T-helper 2 cell treated with Interferon-gamma antibody and Interleukin-4, amounts not matched to agents 5 μg/mL and 100 μg/mL, for 36 hours (primary cell): ENCODE measurements around the gene LDB3.

Experiments
- DNase-seq: peaks from one replicate; pipeline ENCODE4 v3.0.0; 2021; ENCODE audit warnings: low spot score
- H3K27ac Mint-ChIP-seq: one replicate; pipeline ENCODE4 v1.8.0; 2021; ENCODE audit warnings: mild to moderate bottlenecking, mixed read lengths
- H3K27me3 Mint-ChIP-seq: one replicate; pipeline ENCODE4 v1.8.0; 2021; ENCODE audit warnings: low read depth, mixed read lengths
- H3K36me3 Mint-ChIP-seq: one replicate; pipeline ENCODE4 v1.8.0; 2021; ENCODE audit warnings: low read depth, mixed read lengths
- H3K4me1 Mint-ChIP-seq: one replicate; pipeline ENCODE4 v1.8.0; 2021; ENCODE audit warnings: low read depth, mixed read lengths
- H3K4me3 Mint-ChIP-seq: one replicate; pipeline ENCODE4 v1.8.0; 2022; ENCODE audit warnings: mild to moderate bottlenecking, moderate library complexity, mixed read lengths
- H3K9me3 Mint-ChIP-seq: one replicate; pipeline ENCODE4 v1.8.0; 2021; ENCODE audit warnings: mixed read lengths

Gene LDB3

GRCh38 chr10:86655596-86655995 lies 12.7 kb upstream of the LDB3 start:
- Mint-ChIP-seq H3K36me3 (no peaks in the 10 kb centered on the region), H3K4me3 (no peak overlapping the region), H3K27me3 (no peaks in the 10 kb centered on the region), H3K4me1 (no peaks in the 10 kb centered on the region), H3K27ac (no peak overlapping the region), H3K9me3 (no peaks in the 10 kb centered on the region)
- no peak for DNase-seq

DNA sequence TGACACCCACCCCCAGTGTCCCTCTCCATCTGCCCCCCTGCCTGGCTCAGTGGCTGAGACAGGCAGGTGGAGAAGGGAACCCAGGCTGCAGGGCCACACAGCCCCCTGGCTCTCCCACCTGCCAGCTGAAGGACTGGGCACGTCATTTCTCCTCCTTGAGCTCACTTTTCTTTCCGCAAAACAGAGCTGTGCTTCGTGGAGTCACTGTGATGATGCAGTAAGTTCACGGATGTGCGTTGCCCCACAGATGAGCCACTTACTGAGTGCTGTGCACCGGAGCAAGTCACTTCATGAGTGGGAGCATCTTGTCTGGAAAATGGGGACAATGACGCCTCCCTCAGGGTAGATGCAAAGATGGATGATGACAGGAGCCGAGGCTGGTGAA lies 11.3 kb upstream of the LDB3 start:
- Mint-ChIP-seq H3K36me3 (no peaks in the 10 kb centered on the region), H3K4me1 (no peaks in the 10 kb centered on the region), H3K27ac (no peak overlapping the region), H3K9me3 (no peaks in the 10 kb centered on the region), H3K4me3 (no peak overlapping the region), H3K27me3 (no peaks in the 10 kb centered on the region)
- DNase-seq = no peak

DNA sequence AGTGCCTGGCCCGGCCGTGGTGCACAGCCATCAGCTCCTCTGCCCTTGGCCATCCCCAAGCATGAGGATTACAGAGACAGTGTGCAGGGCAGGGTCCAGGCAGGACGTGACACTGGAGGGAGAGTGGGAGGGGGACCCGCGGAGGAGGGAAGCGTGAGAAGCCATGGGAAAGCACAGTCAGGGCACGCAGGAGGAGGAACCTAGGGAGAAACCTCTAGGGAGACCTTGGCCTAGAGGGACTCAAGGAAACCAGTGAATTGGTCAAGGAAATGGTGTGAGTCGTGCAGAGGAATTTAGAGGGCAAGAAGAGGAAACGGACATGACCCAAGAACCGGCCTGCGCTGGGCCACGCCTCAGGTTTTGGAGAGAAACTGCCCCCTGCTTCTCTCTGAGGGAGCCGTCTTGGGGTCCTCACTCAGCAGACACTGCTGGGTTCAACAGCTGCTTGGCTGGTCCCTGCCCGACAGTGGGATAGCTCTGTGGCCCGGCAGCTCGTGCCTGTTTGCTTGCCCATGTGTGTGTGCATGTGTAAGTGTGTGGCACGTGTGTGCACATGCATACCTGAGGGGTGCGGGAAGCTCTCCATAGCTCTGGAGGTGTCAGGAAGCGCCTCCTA lies 10.8 kb upstream of the LDB3 start:
- no peak overlapping the region for H3K27ac Mint-ChIP-seq
- no peaks in the 10 kb centered on the region for H3K36me3 Mint-ChIP-seq
- no peak for DNase-seq
- H3K4me3 Mint-ChIP-seq = no peak overlapping the region
- H3K9me3 Mint-ChIP-seq = no peaks in the 10 kb centered on the region
- no peaks in the 10 kb centered on the region for H3K27me3 Mint-ChIP-seq
- H3K4me1 Mint-ChIP-seq = no peaks in the 10 kb centered on the region

- Mint-ChIP-seq H3K27me3 (no peaks in the 10 kb centered on the region), H3K27ac (no peak overlapping the region), H3K9me3 (no peaks in the 10 kb centered on the region), H3K36me3 (no peaks in the 10 kb centered on the region), H3K4me3 (no peak overlapping the region), H3K4me1 (no peaks in the 10 kb centered on the region)
- no peak for DNase-seq
Measured at GRCh38 chr10:86658261-86658741, 10.0 kb upstream of the LDB3 start.

DNA sequence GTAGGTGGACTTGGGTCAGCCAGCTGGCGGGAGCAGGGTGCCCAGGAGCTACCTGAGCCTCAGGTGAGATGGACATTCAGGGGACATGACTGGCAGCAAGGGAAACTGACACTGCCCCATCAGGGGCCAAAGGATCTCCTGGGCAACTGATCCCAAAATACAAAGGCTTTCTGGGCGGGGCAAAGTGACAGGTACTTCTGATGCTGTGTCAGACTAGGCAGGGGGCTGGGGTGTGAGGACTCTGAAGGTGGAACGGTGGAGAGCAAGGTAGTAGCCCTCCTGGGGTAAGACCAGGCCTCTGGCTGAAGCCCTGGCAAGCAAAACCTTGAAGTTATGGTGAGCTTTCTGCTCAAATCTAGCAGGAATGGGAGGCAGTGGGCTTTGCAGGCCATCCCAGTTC lies 9.6 kb upstream of the LDB3 start:
- no peak overlapping the region for H3K27ac Mint-ChIP-seq
- DNase-seq = no peak
- no peaks in the 10 kb centered on the region for H3K27me3 Mint-ChIP-seq
- H3K36me3 Mint-ChIP-seq = no peaks in the 10 kb centered on the region
- no peaks in the 10 kb centered on the region for H3K9me3 Mint-ChIP-seq
- no peaks in the 10 kb centered on the region for H3K4me1 Mint-ChIP-seq
- no peak overlapping the region for H3K4me3 Mint-ChIP-seq

GRCh38 chr10:86659161-86659691 lies 9.1 kb upstream of the LDB3 start:
- no peak overlapping the region for H3K27ac Mint-ChIP-seq
- H3K27me3 Mint-ChIP-seq = no peaks in the 10 kb centered on the region
- H3K36me3 Mint-ChIP-seq = no peaks in the 10 kb centered on the region
- H3K9me3 Mint-ChIP-seq = no peaks in the 10 kb centered on the region
- H3K4me1 Mint-ChIP-seq = no peaks in the 10 kb centered on the region
- DNase-seq = no peak
- no peak overlapping the region for H3K4me3 Mint-ChIP-seq

DNA sequence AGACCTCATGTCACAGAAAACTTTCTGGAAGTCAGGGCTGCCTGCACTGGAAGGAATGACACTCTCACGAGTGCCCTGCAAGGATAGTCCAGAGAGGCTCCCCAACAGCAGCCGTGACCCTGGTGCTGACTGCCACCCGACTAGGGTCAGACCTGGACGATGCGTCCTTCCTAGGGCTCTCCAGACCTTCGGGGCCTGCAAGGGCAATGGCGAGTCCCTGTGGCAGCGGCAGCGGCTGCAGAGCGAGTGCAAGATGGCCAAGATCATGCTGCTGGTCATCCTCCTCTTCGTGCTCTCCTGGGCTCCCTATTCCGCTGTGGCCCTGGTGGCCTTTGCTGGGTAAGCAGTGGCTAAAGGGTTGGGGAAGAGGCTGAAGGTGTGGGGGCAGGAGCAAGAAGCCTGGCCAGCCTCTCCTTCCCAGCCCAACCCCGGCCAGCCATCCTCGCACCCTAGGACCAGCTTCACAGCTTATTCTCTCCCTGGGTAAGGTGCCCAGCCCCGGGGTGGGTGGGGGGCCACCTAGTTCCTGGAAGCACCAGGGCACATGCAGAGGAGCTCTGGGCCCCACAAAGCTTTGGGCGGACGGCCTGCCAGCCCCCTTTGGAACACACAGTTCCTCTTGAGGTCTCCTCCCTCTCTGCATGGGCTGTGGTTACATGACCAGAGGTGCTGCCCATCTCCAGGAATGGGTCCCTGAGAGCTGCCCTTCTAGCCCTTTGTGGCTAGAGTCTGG lies 8.4 kb upstream of the LDB3 start:
- H3K27ac Mint-ChIP-seq = no peak overlapping the region
- no peaks in the 10 kb centered on the region for H3K9me3 Mint-ChIP-seq
- H3K4me3 Mint-ChIP-seq = no peak overlapping the region
- DNase-seq = no peak
- no peaks in the 10 kb centered on the region for H3K27me3 Mint-ChIP-seq
- H3K36me3 Mint-ChIP-seq = no peaks in the 10 kb centered on the region
- no peaks in the 10 kb centered on the region for H3K4me1 Mint-ChIP-seq

GRCh38 chr10:86661161-86662025 lies 6.9 kb upstream of the LDB3 start:
- no peaks in the 10 kb centered on the region for H3K36me3 Mint-ChIP-seq
- no peak overlapping the region for H3K27ac Mint-ChIP-seq
- no peak overlapping the region for H3K4me3 Mint-ChIP-seq
- no peaks in the 10 kb centered on the region for H3K9me3 Mint-ChIP-seq
- no peak for DNase-seq
- no peaks in the 10 kb centered on the region for H3K4me1 Mint-ChIP-seq
- no peaks in the 10 kb centered on the region for H3K27me3 Mint-ChIP-seq

- Mint-ChIP-seq H3K9me3 (no peaks in the 10 kb centered on the region), H3K27ac (peak overlapping the region; percentile 36), H3K4me3 (no peak overlapping the region), H3K27me3 (no peaks in the 10 kb centered on the region), H3K36me3 (no peaks in the 10 kb centered on the region), H3K4me1 (no peaks in the 10 kb centered on the region)
- DNase-seq = no peak
Measured at GRCh38 chr10:86662186-86663045, 5.9 kb upstream of the LDB3 start.

DNA sequence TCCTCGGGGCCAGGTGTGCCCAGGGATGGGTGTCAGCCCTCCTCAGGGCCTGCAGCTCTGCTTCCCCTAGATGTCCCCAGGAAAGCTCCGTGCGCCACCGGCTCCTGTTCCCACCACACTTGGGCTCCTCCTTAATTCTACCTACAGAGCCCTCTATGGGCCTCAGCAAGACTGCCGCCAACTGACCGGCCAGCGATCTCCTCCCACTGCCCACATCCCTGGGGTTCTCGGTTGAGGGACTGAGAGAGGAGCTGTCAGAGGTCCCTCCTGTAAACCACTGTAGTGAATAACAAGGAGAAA lies 5.3 kb upstream of the LDB3 start:
- no peaks in the 10 kb centered on the region for H3K36me3 Mint-ChIP-seq
- H3K9me3 Mint-ChIP-seq = no peaks in the 10 kb centered on the region
- no peaks in the 10 kb centered on the region for H3K27me3 Mint-ChIP-seq
- no peak overlapping the region for H3K4me3 Mint-ChIP-seq
- no peaks in the 10 kb centered on the region for H3K4me1 Mint-ChIP-seq
- H3K27ac Mint-ChIP-seq = no peak overlapping the region
- DNase-seq = no peak

DNA sequence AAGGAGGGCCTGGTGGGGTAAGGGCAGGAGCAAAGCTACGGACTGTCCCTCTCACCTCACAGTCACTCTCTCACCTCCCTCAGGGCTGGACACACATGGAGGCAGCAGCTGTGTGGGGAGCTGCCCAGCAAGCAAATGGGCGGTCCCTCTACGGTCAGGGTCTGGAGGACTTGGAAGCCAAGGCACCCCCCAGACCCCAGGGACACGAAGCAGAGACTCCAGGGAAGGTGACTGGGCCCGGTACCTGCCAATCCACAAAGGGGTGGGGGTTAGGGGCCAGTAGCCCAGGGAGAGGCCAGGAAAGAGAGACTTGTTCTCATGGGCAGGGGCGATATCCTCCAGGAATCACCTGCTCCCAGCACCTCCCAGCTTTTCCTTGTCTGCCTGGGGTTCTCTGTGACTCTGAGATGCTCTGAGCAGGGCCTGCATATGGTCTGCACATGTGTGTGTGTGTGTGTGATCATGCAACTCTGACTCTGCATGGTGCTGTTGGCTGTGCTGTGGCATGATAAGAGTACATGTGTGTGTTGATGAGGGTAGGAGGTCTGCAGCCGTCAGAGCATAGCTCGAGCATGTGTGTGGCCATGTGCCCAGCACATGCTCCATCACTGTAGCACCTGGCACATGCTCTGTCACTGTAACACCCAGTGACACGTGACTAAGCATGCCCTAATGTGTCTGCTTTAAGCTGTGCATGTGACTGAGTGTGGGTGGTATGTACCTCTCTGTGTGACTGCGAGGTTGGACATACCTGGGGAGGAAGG lies 4.6 kb upstream of the LDB3 start:
- no peak overlapping the region for H3K4me3 Mint-ChIP-seq
- DNase-seq = no peak
- H3K9me3 Mint-ChIP-seq = no peaks in the 10 kb centered on the region
- H3K27ac Mint-ChIP-seq = no peak overlapping the region
- no peaks in the 10 kb centered on the region for H3K27me3 Mint-ChIP-seq
- H3K36me3 Mint-ChIP-seq = no peaks in the 10 kb centered on the region
- H3K4me1 Mint-ChIP-seq = no peaks in the 10 kb centered on the region

GRCh38 chr10:86664341-86665217 lies 3.7 kb upstream of the LDB3 start:
- H3K27ac Mint-ChIP-seq = no peak overlapping the region
- H3K36me3 Mint-ChIP-seq = no peaks in the 10 kb centered on the region
- no peak overlapping the region for H3K4me3 Mint-ChIP-seq
- no peak for DNase-seq
- H3K9me3 Mint-ChIP-seq = no peaks in the 10 kb centered on the region
- H3K4me1 Mint-ChIP-seq = no peaks in the 10 kb centered on the region
- H3K27me3 Mint-ChIP-seq = no peaks in the 10 kb centered on the region
